ES-I3 (cell line): ENCODE data around the gene MBIP.

Experiments used
- H3K36me3 ChIP-seq: 2 replicates; pipeline ENCODE4 v1.6.1; 2013; ENCODE audit warnings: mild to moderate bottlenecking, low read length, control low read depth, moderate library complexity; ENCODE audit not compliant: insufficient read depth
- H3K4me1 ChIP-seq: 2 replicates; pipeline ENCODE4 v1.6.1; 2013; ENCODE audit warnings: mild to moderate bottlenecking, control low read depth, low read length; ENCODE audit not compliant: insufficient read depth
- H3K9ac ChIP-seq: 2 replicates; pipeline ENCODE4 v1.6.1; 2013; ENCODE audit warnings: low read depth, mild to moderate bottlenecking, low read length, moderate library complexity
- H3K9me3 ChIP-seq: 2 replicates; pipeline ENCODE4 v1.6.1; 2013; ENCODE audit warnings: mild to moderate bottlenecking, low read length, moderate library complexity; ENCODE audit not compliant: control insufficient read depth, insufficient read depth

The MBIP gene

DNA sequence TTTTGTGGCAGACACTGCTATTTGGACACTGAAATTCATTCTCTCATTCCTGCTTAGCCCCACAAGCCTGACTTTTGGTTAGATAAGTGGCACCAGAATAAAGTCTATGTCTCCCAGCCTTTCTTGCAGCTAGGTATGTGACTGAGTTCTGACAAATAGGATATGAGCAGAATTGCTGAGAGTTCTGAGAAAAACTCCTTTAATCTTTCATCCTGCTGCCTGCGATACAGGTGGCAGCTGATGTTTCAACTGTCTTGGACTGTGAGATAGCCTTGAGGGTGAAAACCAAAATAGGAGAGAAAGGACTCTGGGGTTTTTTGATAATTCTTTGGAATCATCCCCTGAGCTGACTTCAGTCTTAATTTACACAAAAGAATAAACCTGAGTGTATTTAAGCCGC, 55.8 kb downstream of the MBIP start:
- no peaks in the 10 kb centered on the region for H3K36me3 ChIP-seq
- no peak overlapping the region for H3K9ac ChIP-seq
- H3K9me3 ChIP-seq = no peaks in the 10 kb centered on the region
- H3K4me1 ChIP-seq = peaks cover 23% of the 10 kb centered on the region

DNA sequence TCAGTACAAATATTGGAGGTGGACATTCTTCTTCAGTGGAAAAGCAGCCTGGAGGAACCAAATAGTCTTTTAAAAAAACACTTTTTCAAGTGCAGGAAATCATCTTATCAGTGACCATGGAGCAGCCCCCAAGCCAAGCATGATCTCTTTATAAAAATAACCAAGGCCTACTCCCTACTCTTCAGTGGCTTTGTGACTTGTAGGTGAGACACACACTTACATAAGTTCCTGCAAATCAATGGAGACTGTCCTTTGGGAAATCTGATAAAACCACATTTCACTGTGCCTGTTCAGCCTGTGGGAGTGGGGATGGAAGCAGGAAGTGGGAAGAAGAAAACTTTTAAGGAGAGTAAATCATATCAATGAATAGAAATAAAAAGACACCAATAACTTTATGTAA, 56.3 kb downstream of the MBIP start:
- Histone ChIP-seq H3K4me1 (peaks cover 18% of the 10 kb centered on the region), H3K9ac (no peak overlapping the region), H3K36me3 (no peaks in the 10 kb centered on the region), H3K9me3 (no peaks in the 10 kb centered on the region)

DNA sequence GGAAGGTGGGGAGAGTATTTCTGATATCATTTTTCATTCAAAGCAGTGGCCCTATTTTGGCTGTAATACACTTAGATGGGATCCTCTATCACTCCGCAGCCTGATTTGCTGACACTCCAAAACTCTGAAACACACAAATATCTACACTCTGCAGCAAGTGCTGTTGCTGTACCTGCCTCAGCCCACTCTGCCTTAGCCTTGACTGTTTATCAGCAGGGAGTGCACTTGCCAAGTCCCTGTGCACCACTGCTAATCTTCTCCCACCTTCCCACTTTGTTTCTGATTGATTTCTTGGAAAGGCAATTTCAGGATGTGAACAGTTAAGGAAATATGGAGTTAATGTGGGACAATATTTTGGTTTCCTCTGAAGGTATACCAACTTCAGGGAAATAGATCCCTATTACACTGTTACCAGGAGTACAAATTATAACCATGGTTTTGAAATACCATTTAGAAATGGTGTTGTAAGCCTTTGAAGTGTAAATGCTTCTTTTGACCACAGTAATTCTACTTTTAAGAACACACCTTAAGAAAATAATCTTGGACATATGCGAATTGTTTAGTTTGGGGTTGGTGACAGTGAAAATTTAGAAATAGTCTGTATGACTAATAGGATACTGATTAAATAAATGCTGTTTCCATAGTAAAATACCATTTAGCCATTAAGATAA, 59.3 kb downstream of the MBIP start:
- no peak overlapping the region for H3K9ac ChIP-seq
- no peaks in the 10 kb centered on the region for H3K36me3 ChIP-seq
- no peaks in the 10 kb centered on the region for H3K9me3 ChIP-seq
- H3K4me1 ChIP-seq = no peaks in the 10 kb centered on the region

DNA sequence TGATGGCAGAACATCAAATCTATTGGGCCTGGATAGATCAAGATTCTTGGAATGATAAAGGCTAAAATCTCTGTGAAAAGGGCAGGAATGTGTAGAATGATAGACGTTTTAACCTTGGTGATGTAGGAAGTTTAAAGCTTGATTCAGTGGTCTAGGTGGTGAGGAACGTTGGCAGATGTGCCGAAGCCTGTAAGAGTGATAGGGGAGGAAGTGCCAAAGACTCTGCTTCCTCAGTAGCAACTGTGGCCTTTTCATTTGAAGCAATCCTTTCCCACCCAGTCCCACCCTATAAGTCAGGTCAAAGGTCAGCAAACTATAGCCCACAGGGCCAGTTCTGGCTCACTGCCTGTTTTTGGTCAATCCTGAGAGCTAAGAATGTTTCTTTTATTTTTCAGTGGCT, 62.2 kb downstream of the MBIP start:
- no peaks in the 10 kb centered on the region for H3K9me3 ChIP-seq
- no peak overlapping the region for H3K9ac ChIP-seq
- H3K36me3 ChIP-seq = no peaks in the 10 kb centered on the region
- H3K4me1 ChIP-seq = peaks cover 6% of the 10 kb centered on the region

DNA sequence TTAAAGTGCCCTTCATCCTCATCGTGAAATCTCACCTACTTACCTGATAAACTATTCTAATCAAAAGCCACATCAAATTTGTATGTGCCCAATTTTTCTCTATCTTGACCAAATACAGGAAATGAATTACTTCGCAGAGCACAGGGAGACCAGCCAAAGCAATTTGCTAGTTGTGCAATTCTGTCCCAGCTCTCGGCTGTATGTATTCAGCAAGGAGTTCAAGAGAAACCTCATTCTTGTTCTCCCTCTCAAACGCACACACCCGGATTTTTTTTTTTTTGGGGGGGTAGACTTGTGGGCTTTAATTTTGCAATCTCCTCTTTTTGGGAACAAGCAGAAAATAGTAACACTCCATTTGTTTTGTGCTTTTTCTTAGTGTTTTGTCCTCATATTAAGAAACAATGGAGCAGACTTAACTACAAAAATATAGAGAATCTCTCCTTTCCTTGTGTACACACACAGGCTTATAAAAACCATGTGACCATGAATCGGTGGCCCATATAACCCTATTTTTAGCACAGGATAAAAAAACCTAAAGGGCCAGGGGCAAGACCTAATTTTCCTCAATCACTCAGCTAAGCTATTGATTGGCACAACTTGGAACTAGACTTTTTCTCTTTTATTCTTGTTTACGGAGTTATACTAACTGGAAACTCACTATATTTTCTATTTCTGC, 64.2 kb downstream of the MBIP start:
- H3K36me3 ChIP-seq = no peaks in the 10 kb centered on the region
- peaks cover 6% of the 10 kb centered on the region for H3K4me1 ChIP-seq
- H3K9me3 ChIP-seq = no peaks in the 10 kb centered on the region
- H3K9ac ChIP-seq = no peak overlapping the region

DNA sequence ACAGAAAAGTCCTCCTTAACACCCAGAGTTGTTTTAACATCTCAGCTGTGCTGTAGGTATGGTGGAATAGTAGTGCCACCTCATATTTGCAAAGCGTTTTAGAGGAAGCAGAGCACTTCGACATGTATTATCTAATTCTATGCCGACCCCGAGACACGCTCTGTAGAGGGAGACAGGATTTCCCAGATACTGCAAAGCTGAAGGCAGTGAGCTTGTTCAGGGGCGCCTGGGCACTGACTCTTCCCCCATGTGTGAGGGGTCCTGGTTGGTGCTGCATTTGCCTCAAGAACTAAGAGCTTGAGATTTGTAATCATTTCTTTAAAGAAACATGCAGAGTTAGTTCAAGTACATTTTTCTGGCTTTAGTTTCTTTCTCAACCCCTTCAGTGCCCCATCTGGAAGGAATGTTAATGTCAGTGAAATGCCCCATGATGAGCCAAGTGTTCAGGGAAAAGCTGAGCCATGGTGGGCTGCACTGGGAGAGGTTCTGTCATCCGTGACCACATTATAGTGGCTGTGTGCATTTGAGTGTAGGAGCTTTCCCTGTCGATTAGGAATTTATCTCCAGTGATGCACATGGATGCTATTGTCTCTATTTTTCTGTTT, 66.3 kb downstream of the MBIP start:
- Histone ChIP-seq H3K4me1 (peaks cover 6% of the 10 kb centered on the region), H3K36me3 (no peaks in the 10 kb centered on the region), H3K9me3 (no peaks in the 10 kb centered on the region), H3K9ac (no peak overlapping the region)
